Activated T-cell treated with anti-CD3 and anti-CD28 coated beads, Interleukin-2, amount 50 U/mL, for 1 hour (primary cell): Measurements from ENCODE around the gene C11orf91.
"Not testable (repeated sequence)": the region's sequence is repeated elsewhere in the genome, so short reads cannot be mapped to it uniquely, and the experiment has no call there.

ENCODE experiments used
- DNase-seq: peaks from one replicate; pipeline ENCODE4 v3.0.0-alpha.2; 2020

C11orf91 gene

GRCh38 chr11:33668468-33668825 lies 32.2 kb downstream of the C11orf91 start:
- DNase-seq = no peak

GRCh38 chr11:33667819-33668467 lies 32.7 kb downstream of the C11orf91 start:
- no peak for DNase-seq

- no peak for DNase-seq
Observed at GRCh38 chr11:33665350-33666106, 35.1 kb downstream of the C11orf91 start.

GRCh38 chr11:33664827-33665226 lies 35.8 kb downstream of the C11orf91 start:
- DNase-seq = no peak

- no peak for DNase-seq
Observed at GRCh38 chr11:33664166-33664565, 36.5 kb downstream of the C11orf91 start.

GRCh38 chr11:33663121-33663520 lies 37.5 kb downstream of the C11orf91 start:
- DNase-seq = no peak

GRCh38 chr11:33661526-33661925 lies 39.1 kb downstream of the C11orf91 start:
- not testable (repeated sequence) for DNase-seq

- no peak for DNase-seq
Observed at GRCh38 chr11:33660962-33661361, 39.7 kb downstream of the C11orf91 start.

GRCh38 chr11:33659370-33660139 lies 41.1 kb downstream of the C11orf91 start:
- no peak for DNase-seq

- no peak for DNase-seq
Observed at GRCh38 chr11:33658195-33658900, 42.3 kb downstream of the C11orf91 start.

GRCh38 chr11:33657757-33658156 lies 42.9 kb downstream of the C11orf91 start:
- DNase-seq = no peak

GRCh38 chr11:33656768-33657167 lies 43.9 kb downstream of the C11orf91 start:
- DNase-seq = no peak

- DNase-seq = no peak
Observed at GRCh38 chr11:33655842-33656600, 44.6 kb downstream of the C11orf91 start.

GRCh38 chr11:33654594-33654993 lies 46.0 kb downstream of the C11orf91 start:
- DNase-seq = no peak

GRCh38 chr11:33652930-33653329 lies 47.7 kb downstream of the C11orf91 start:
- no peak for DNase-seq

- no peak for DNase-seq
Observed at GRCh38 chr11:33652431-33652830, 48.2 kb downstream of the C11orf91 start.

GRCh38 chr11:33651990-33652389 lies 48.6 kb downstream of the C11orf91 start:
- DNase-seq = no peak

- DNase-seq = no peak
Observed at GRCh38 chr11:33651555-33651954, 49.1 kb downstream of the C11orf91 start.

GRCh38 chr11:33649944-33650343 lies 50.7 kb downstream of the C11orf91 start:
- no peak for DNase-seq
